CD4-positive, alpha-beta T cell treated with Interleukin-1 beta for 1 hour (primary cell): ENCODE measurements around the gene ARL6.
"Not testable (repeated sequence)": the region's sequence is repeated elsewhere in the genome, so short reads cannot be mapped to it uniquely, and the experiment has no call there.

ENCODE experiments used
- DNase-seq, 2 donors: peaks; one replicate each; pipeline ENCODE4 v3.0.0-alpha.2; 2020 to 2022

Gene ARL6

DNA sequence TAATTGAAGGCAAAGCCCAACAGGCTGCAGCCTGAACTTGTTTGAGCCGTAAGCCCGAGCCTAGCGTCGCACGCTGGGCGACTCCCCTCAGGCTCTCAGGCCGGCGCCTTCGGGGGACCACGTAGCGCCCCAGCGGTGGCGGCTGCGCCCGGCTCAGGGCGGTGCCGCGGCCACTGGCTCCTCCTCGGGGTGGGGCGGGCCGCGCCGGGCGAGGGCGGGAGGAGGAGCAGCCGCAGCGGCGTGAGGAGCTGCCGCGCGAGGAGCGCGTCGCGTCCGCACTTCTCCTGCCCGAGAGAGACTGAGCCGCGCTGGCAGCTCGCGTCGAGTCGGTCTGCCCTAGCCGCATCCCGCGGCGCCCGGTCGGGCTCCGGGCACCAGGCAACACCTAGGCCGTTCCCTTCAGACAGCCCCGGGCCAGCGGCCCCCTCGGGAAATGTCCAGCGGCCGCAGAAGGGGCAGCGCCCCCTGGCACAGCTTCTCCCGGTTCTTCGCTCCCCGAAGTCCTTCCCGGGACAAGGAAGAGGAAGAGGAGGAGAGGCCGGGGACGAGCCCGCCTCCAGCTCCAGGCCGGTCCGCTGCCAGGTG, 57.3 kb downstream of the ARL6 start, which contains the start of gene CRYBG3:
CRYBG3 (plus strand) TSS at position 238 of the 585 bp plus-strand sequence; CDS start at position 434, 196 bp downstream.
- DNase-seq = peak; percentile 80 to 83

DNA sequence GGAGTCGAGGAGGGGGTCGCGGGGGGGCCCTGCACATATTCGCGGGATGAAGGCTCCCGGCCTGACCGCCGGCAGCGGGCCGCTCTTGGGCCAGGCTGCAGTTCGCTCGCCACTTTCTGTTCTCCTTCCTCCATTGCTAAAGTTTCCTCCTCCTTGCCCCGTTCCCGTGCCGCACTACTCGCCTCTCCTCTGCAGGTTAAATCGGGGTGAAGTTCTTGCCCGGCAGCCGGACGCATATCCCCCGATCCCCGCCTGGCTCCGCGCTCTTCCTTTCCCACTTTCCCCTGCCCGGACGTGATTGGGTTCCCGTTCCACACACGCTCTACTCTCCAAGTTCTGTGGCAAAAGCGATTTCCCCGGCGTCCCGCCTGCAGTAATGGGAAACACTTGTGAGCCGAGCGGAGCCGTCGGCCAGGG, 57.8 kb downstream of the ARL6 start:
- peak; percentile 2 to 14 for DNase-seq

DNA sequence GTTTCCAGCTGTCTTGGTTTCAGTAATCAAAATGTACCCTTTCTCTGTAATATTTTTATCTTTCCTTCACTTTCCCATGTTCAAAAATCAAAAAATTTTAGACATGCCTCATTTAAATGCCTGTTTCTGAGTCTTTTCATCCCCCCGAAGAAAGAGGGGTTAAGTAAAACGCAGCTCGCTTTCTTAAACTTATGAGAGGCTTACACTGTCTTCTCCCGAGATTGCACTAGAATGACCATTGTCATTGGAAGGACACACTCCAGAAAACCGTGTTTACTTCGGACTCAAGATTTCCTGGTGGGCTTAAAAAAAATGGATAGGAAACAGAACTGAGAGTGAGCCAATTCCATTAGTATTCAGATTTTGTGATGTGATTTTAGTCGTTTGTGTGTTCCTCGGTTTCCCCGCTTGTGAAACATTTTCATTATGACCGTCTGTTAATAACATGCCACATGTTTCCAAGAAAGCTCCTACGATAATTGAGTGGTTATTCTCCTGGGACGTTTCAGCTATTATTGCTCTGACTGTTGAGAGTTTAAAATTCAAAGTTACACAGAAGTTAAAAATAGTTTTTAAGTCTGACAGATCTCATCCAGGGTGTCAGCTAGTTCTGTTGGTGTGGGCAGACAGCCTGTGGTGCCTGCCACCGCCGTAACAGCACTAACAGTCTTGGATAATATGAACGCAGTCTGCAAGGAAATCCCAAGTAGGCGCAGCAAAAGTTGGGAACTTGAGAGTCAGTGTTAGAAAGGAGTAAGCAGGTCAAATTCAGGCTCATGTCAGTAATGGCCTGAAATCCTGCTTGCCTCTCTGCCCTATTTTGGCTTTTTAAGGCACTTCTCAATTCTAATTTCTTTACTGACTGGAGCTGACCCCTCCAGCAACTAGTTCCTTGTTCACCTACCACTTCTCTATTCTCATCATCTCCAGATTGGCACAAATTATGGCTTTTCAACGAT, 58.8 kb downstream of the ARL6 start:
- DNase-seq = no peak

DNA sequence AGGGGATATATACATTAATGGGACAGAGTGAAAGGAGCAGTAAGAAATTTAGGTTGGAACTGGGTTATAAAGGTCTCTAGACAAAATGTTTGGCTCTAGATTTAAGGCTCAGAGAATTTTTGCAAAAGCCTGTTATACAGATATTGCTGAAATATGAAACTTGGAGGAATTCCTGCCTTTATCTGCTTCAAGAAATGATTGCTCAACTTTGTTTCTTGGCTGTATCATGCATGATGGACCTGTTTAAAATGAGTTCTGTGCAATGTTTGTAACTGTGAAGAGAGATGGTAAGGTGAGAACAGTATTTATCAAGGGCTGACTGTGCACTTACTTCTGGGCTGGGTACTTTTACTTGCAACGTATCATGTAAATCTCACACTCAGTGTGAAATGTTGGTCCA, 60.5 kb downstream of the ARL6 start:
- DNase-seq = no peak

DNA sequence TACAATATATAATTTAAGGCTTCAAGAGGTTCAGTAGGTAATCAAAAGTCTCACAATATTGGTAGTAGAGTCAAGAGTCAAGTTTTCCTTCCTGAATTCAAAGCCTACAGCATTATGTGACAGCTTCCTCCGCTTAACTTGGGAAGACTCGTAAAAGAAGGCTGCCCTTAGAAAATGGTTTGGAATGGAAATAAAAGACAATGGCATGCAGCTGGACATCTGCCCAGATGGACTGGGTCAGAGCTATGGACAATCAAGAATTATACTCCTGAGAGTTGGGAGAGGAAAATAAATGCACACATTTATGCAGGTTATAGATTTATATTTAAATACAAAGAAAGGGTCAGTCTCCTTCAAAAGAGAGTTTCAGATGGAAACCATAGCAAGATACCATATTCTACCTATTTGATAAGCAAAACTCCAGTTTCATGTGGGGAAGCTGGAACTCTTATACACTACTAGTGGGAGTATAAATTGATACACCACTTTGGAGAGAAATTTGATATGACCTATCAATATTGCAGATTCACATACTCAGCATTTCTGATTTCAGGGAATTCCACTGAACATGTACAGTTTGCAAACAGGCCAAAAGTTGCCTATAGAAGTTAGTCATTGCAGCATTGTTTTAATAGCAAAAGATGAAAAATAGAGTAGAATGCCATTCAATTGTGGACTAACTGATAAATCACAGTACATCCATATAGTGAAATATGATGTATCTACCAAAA, 63.3 kb downstream of the ARL6 start:
- DNase-seq = no peak

DNA sequence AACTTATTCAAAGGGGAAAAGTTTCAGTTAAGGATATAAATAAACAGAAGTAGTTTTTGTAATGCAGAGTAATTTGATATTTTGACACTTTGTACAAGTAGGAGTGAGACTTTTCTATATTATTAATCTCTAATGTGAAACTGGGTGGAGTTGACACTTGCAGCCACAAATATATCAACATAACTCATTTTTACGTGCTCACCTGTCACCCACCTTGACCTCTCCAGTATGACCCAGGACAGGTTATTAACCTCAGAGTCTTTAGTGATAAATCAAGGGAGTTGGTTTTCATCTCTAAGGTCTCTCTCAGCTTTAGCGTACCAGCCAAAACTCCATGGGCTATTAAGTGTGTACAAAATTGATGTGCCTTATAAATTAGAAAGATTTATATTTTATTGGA, 64.6 kb downstream of the ARL6 start:
- DNase-seq = no peak

DNA sequence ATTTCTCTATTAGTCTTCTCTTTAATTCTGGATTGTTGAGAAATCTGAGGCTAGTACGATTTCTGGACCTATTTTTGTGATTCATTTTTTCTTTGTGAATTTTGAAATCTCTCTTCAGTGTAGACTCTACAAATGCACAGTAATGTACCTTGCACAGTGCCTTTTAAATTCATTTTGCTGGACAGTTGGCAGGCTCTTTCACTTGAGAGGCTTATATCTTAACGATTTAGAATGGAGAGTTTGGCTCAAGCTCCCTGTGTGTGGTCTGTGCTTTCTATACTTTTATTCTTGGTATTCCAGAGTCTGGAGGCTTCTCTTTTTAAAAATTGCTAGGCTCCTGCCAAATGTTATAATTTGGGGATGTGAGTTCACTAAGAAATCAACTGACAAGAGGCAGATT, 66.1 kb downstream of the ARL6 start:
- DNase-seq = no peak

DNA sequence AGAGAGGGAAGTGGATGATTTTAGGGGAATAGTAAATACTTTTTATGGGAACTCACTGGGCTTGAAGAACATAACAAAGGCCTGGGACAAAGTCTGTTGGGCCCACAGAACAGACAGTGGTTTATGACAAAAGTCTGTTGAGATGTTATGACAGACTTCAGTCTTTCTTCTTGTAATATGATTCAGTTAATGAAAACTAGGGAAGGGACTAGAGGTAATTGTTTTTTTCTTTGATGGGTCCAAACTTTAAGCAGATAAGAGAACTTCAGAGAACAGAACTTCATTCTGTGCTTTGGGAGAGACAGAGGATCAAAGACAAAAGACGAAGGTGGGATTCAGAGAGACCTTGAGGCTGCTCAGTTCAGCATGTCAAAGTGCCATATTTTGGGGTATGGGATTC, 66.6 kb downstream of the ARL6 start:
- DNase-seq = no peak

DNA sequence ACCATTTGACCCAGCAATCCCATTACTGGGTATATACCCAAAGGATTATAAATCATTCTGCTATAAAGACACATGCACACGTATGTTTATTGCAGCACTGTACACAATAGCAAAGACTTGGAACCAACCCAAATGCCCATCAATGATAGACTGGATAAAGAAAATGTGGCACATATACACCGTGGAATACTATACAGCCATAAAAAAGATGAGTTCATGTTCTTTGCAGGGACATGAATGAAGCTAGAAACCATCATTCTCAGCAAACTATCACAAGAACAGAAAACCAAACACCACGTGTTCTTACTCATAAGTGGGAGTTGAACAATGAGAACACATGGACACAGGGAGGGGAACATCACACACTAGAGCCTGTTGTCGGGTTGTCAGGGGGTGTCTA, 68.6 kb downstream of the ARL6 start:
- not testable (repeated sequence) for DNase-seq

DNA sequence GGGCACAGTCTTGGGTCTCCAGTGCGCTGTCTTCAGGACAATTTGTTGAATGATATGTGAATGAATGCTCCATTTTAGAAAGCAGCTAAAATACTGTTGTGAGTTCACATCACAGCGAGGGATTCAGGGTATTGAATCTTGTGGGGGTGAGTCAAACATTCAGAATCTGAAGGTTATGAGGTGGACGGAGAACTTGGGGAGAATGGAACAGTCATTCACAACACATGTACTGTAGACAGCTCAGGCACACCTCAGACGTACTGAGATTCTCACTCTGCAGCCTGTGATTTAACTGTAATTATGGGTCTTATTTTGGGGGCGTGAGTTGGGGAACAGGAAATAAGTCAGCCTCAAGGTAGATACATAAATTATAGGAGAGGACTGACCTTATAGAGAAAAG, 71.2 kb downstream of the ARL6 start:
- DNase-seq = no peak

DNA sequence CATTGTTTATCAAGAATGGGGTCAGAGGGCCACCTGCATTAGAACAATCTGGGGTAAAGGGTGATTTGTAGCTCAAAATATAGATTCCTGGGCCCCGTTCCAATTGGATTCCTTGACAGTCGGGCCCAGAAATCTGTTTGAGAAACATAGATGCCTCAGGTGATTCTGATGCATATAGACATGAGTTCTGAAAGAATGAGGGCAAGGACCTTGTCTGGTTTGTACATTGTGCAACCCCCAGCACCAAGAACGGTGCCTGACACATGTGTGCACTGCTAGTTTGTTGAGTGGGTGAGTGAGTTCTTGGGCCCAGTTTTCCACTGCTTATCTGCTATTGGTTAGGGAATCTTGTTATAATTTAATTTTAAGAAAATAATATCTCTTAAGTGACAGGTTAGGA, 73.8 kb downstream of the ARL6 start:
- no peak for DNase-seq

DNA sequence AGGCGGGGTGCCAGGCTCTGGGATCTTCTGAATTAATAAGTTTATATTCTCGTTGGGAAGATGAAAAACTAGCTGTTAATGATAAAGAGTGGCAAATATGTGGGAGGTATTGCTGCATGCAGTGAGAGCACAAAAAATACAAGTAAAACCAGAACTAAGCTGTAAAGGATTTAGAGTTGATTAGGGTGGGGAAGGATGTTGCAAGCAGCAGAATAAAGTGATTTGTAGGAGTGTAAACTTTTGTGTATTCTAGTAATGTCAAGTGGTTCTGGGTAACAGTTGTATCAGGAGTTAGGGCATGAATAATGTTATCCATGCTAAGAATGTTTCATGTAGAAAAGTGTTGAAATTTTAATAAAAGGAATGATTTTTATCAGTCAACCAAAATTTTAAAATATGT, 75.4 kb downstream of the ARL6 start:
- DNase-seq = no peak

DNA sequence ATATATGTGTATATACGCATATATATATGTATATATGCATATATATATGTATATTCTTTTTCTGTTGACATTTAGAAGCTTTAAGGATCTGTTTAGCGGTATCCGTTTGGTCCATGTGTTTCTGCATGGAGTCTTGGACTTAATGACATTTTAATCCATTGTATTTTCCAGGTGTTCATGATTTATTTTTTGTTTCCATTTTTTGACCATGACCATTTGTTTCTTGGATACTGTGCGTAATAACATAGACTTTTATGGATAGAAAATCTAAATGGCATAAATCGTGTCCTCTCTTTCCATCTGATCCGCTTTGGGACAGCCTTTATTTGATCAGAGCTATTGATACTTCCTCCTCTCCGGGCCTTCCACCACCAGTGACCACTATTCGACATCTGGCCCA, 76.7 kb downstream of the ARL6 start:
- DNase-seq = no peak

DNA sequence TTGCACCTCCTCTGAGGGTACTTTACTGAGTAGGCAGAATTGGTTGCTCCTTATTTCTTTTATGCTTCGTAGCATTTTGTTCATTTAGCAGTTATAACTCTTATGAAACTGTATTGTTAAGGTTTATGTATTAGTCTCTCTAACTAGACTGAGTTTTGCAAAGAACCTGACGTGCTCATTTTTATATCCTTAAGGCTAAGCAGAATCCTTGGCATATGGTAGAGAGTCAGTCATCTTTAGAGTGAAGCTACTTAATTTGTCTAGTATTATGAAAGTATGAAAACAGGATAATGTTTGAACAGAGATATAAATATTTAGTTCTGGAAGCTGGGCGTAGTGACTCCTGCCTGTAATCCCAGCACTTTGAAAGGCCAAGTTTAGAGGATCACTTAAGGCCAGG, 77.4 kb downstream of the ARL6 start:
- DNase-seq = no peak

DNA sequence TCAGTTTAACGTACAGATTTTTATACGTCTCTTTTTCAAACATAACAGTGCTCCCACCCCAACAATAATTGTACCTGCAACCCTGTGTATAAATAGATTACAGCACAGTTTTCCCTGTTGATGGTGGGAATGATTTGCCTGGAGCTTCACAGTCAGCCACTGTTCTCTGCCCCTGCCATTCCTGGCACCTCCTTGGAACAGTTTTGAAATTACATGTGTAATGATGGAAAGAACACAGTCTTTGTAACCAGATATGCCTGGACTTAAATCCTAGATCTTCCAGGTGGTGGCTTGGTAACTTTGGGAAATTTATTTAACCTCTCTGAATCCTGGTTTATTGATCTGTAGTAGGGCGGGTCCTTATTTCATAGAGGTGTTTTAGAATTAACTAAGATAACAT, 84.2 kb downstream of the ARL6 start:
- DNase-seq = no peak
